GM19240 (cell line): ENCODE data around the gene LSP1.

Experiments
- DNase-seq: peaks from one replicate; pipeline ENCODE4 v3.0.0; 2011; ENCODE audit warnings: low spot score; ENCODE audit not compliant: insufficient read length

Gene LSP1

GRCh38 chr11:1915795-1916131 is 62.9 kb downstream of the LSP1 start:
- DNase-seq, result no peak

- DNase-seq, result no peak
Observed at GRCh38 chr11:1916132-1916985, 63.5 kb downstream of the LSP1 start.

- DNase-seq, result no peak
Observed at GRCh38 chr11:1916986-1917522, 64.2 kb downstream of the LSP1 start.

- DNase-seq, result no peak
Observed at GRCh38 chr11:1917523-1918435, 64.9 kb downstream of the LSP1 start.

- DNase-seq, result no peak
Observed at GRCh38 chr11:1918436-1919315, 65.8 kb downstream of the LSP1 start.

- DNase-seq, result no peak
Observed at GRCh38 chr11:1919391-1920127, 66.7 kb downstream of the LSP1 start, which contains the start of gene TNNT3. Gene TNNT3, plus strand, starts transcription at chr11:1919703. Its CDS starts 3,172 bp downstream, at chr11:1922875.

- DNase-seq, result no peak
Observed at GRCh38 chr11:1920128-1920908, 67.4 kb downstream of the LSP1 start.

- DNase-seq, result no peak
Observed at GRCh38 chr11:1920909-1921573, 68.2 kb downstream of the LSP1 start.

GRCh38 chr11:1921574-1922141 is 68.8 kb downstream of the LSP1 start:
- no peak for DNase-seq

- DNase-seq, result no peak
Observed at GRCh38 chr11:1922481-1923081, 69.7 kb downstream of the LSP1 start.

- no peak for DNase-seq
Observed at GRCh38 chr11:1923201-1923956, 70.5 kb downstream of the LSP1 start.

- no peak for DNase-seq
Observed at GRCh38 chr11:1924181-1924580, 71.3 kb downstream of the LSP1 start.

GRCh38 chr11:1924646-1925372 is 71.9 kb downstream of the LSP1 start:
- no peak for DNase-seq

- no peak for DNase-seq
Observed at GRCh38 chr11:1925373-1926155, 72.7 kb downstream of the LSP1 start.

GRCh38 chr11:1926156-1927025 is 73.5 kb downstream of the LSP1 start:
- DNase-seq, result no peak
